ENCODE measurements around the gene CELF2.
A peak's percentile ranks its signal among the peaks of the same experiment; 100 is the strongest.

Gene CELF2

GRCh38 chr10:11004144-11005077, 13.3 kb upstream of the CELF2 start:
- DNase-seq (ENCODE audit: low spot score): no peak

DNA sequence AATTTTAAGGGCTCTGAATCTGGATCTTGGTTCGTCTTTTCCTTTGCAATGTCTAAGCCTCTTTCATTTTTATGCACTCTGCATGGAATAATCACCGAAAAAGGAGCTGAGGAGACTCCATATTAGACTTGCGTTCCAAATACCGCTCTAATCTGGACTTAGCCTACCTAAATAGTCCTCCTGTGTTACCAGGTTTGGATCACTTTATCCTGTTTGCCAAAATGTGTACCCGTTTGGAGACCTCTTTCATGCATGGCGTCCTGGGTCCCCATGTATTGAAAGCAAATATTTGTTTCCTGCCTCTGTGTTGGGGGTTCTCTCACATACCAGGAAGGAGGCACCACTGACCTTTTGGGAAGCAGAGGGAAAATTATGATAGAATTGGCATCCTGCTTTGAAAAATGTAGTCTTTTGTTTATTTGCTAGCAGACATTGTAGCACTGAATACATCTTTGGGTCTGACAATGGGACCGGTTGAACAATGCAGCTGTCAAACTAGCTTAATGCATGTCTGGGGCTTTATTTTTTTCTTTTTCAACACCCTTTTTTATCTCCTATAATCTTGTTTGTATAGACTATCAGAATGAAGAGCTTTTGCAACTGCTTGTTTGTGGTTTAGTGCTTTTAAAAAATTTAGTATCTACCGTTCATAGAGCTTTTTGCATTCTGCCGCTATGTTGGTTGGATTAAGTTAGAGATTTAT, 11.8 kb upstream of the CELF2 start:
- no peak for DNase-seq (ENCODE audit: low spot score)

DNA sequence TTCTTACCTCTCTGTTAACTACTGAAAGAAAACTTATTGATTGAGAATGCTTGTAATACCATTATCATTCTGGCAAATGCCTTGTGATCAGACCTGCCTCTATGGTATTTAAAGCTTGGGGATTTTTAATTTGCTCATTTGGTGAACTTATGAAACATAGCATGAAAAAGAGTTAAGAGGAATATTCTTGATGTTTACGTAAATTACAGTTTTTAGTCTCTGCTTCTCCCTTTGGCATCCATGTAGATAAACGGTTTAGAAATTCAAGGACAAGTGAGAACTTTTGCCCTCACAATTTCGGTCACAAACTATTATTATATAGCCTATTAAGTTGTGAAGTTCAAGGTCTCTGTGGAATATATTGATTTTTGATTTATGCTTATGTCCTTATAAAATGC, 11.2 kb upstream of the CELF2 start:
- no peak for DNase-seq (ENCODE audit: low spot score)

GRCh38 chr10:11007476-11008020, 10.1 kb upstream of the CELF2 start:
- no peak for DNase-seq (ENCODE audit: low spot score)

- DNase-seq (ENCODE audit: low spot score): no peak
These were observed 8.0 kb upstream of the CELF2 start for GRCh38 chr10:11009471-11010308.

DNA sequence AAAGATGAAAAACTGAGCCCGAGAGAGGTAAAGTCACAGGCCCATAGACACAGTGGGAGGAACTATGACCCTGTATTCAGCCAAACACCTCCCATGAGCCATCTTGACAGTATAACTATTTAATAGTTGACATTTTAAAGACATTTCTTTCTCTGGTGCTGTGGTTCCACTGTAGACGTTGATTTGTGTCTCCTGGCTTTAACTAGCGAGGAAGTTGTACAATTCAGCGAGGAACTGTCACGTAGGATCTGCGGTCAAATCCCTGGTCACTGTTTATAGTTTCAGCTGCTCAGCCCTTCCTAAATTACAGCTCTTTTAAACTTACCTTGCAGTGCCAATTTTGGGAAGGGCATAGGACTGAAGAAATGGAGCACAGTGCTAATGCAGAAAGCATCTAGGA, 7.1 kb upstream of the CELF2 start:
- DNase-seq (ENCODE audit: low spot score): no peak

GRCh38 chr10:11011436-11011835, 6.2 kb upstream of the CELF2 start:
- no peak for DNase-seq (ENCODE audit: low spot score)

DNA sequence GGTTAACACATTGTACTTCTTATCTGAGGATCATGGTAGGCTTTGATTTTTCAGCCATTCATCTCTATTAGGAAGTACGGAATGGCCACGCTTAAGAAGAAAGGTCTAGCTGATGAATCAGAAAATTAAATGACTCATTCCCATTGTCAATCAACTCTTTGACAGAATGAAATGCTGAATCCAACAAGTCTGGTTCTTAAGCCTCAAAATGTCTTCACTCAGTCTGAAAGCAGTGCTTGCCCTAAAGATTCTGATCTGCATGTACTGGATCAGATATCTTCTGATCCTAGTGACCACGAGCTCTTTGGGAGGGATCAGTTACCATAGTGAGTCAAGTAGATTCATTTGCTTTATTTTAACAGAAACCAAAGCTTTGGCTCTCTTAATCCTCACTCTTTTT, 5.7 kb upstream of the CELF2 start:
- DNase-seq (ENCODE audit: low spot score): no peak

DNA sequence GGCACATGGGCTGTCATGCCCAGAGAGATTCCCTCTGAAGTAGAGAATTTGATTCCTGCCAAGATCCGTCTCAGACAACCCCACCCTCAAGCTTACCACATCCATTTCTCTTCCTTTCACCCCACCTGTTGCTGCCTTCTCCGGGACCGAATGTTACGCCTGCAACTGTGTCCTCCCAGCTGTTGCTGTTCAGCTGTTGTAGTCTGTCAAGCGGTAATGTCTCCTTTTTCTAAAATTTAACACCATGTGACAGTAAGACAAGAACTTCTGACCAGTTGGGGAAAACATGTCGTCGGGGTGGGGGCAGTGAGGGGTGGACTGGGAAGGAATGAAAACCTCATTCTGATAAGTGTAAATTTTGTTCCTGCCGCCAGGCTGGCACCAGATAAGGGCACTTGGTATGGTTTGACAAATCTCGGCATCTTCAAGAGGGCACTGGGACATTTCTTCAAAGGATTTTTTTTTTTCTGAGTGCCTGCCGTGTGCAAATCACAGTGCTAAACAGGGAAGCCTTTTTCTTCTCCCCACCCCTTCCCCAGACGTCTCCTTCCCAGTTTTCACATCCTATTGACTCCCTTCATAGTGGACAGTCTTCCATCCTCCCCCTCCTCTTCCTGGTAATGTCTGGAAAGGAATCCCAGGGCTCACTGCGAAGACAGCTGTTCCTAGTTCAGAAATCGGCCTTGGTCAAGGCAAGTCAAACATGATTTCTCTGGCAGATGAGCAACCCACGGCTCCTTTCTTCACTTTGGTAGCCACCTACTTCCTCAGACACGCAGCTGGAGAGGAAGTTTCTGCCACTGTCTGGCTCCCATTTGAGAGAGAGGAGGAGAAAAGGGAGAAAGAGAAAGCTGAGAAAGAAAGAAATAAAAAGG, 5.0 kb upstream of the CELF2 start:
- DNase-seq (ENCODE audit: low spot score): no peak

- DNase-seq (ENCODE audit: low spot score): no peak
These were observed 3.8 kb upstream of the CELF2 start for GRCh38 chr10:11013836-11014235.

DNA sequence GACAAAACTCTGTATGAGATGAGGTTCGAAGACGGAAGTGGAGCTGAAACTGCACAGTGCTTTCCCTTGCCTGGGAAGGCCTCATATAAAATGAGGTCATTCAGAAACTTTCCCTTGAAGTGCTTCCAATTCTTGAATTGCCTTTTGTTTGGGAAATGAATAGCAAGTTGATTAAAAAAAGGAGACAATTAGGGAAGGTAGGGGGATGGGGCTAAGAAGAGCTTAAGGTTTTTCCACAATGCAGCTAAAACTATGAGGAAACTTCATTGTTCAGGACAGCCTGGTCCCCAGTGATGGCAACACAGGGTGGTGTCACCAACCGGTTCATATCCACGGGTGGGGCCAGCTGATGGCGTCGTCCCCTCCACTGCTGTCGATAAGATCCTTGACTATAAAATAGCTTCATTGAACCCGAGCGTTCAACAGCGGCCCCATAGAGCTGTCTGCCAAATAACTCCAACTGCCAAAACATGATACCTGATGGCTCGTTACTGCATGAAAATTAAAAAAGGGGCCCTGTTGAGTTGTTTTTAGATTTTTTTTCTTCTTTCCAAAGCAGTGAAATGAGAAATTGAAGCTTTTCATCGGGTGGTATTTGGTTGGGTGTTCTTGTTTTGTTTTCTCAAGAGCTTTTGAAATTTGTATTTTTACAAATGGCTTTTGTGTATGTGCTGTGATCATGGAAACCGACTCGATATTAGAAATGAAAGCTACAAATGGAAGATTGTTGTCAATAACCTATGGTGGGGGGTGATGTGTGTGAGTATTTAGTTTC, 2.8 kb upstream of the CELF2 start:
- DNase-seq (ENCODE audit: low spot score): no peak

DNA sequence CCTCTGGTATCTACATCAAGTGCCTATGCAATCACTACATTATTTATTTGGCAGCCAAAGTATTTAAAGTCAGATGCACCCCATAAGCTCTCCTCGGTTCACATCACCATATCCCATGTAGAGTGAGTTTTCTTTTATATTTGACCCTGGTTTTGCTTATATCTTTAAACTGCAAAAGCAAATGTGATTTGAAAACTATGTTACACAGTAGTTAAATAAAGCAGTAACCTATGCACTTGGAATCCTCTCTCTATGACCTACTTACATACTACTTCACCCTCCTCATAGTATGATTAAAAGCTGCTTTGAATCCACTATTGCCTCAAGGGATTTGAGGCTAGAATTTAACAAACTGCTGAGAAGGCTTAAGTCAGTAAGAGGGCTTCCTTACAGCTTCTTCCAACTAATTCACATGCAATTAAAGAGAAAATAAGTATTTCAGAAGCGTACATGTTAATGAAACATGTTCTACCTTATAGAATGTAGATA, 2.2 kb upstream of the CELF2 start:
- no peak for DNase-seq (ENCODE audit: low spot score)

DNA sequence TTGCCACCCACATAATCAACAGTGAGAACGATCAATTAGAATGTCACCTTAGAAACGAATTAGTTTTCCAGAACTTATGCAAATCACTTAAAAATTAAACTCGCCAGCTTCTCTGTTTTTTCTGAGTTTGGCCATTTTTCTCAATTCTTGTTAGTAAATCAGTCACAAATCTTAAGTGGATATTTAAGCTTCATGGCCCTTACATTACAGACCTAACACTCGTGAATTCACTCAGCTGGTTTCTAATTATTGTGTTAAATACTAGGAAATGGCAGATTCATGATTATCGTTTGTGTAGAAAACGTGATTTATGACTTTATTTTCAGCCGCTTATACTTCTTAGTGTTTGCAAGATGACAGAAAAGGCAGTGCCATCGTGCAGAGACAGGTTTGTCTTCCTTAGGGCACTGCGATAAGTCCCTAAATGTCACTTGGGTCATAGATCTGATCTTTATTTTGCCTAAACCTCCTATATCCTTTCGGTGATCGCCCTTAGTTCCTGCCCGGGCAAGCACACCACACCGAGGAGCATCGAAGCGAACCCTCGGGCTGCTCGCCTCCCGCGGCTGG, 587 bp upstream of the CELF2 start:
- peak; percentile 18 for DNase-seq (ENCODE audit: low spot score)

- no peak for DNase-seq (ENCODE audit: low spot score)
These were observed 765 bp downstream of the CELF2 start for GRCh38 chr10:11018432-11018841.

GRCh38 chr10:11018855-11019631, 1.4 kb downstream of the CELF2 start:
- DNase-seq (ENCODE audit: low spot score): no peak

- DNase-seq (ENCODE audit: low spot score): no peak
These were observed 2.3 kb downstream of the CELF2 start for GRCh38 chr10:11019724-11020547.

- no peak for DNase-seq (ENCODE audit: low spot score)
These were observed 2.9 kb downstream of the CELF2 start for GRCh38 chr10:11020548-11020942.

DNA sequence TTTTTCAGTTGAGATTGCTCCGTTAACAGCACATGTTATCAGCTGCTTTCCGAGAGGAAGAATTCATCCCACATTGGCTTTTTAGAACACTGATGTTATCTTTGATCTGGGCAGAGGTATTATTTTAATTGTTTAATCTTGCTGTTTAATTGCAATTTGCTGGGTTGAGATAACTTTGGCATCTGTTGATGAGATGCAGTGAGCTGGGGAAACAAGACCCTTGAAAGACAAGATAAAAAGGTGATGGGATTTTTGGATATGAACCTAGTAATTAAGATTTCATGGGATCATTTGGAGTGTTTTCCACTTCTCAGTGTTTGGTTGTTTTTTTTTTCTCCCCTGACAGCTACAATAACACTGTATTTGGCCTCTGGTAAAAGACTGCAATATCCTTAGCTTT, 4.5 kb downstream of the CELF2 start:
- DNase-seq (ENCODE audit: low spot score): no peak
